ENCODE results near the gene RPSA.

DNA sequence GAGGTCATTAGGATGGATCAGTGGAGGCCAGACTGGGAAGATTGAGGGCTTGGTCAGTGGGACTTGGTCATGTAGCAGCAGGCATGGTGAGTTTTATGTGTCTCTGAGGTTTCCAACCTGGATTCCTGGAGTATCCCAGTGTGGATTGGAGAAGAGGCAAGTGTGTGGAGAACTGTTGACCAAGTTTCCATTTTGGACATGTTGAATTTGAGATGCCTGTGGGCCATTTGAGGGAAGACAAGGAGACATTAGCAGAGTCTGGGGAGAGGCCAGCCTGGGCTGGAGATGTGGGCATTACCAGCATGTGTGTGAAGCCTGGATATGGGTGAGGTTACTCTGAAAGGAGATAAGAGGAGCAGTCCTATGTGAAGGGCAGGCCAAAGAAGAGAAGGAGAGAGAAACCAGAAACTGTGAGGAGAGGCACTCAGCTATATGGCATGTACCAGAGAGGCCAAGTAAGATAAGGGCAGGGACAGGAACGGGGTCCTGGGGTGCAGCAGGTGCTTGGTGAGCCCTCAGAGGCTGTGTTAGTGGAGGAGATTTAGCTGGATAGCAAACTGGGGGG is 19.0 kb upstream of the RPSA start:
- TF ChIP-seq POLR2A (IDR thresholded peaks at IDR 0.05; ENCODE audit: low read length): no peak
- TF ChIP-seq, protein P1, sequence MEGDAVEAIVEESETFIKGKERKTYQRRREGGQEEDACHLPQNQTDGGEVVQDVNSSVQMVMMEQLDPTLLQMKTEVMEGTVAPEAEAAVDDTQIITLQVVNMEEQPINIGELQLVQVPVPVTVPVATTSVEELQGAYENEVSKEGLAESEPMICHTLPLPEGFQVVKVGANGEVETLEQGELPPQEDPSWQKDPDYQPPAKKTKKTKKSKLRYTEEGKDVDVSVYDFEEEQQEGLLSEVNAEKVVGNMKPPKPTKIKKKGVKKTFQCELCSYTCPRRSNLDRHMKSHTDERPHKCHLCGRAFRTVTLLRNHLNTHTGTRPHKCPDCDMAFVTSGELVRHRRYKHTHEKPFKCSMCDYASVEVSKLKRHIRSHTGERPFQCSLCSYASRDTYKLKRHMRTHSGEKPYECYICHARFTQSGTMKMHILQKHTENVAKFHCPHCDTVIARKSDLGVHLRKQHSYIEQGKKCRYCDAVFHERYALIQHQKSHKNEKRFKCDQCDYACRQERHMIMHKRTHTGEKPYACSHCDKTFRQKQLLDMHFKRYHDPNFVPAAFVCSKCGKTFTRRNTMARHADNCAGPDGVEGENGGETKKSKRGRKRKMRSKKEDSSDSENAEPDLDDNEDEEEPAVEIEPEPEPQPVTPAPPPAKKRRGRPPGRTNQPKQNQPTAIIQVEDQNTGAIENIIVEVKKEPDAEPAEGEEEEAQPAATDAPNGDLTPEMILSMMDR (IDR thresholded peaks at IDR 0.05): no peak
- TF ChIP-seq, protein P2, sequence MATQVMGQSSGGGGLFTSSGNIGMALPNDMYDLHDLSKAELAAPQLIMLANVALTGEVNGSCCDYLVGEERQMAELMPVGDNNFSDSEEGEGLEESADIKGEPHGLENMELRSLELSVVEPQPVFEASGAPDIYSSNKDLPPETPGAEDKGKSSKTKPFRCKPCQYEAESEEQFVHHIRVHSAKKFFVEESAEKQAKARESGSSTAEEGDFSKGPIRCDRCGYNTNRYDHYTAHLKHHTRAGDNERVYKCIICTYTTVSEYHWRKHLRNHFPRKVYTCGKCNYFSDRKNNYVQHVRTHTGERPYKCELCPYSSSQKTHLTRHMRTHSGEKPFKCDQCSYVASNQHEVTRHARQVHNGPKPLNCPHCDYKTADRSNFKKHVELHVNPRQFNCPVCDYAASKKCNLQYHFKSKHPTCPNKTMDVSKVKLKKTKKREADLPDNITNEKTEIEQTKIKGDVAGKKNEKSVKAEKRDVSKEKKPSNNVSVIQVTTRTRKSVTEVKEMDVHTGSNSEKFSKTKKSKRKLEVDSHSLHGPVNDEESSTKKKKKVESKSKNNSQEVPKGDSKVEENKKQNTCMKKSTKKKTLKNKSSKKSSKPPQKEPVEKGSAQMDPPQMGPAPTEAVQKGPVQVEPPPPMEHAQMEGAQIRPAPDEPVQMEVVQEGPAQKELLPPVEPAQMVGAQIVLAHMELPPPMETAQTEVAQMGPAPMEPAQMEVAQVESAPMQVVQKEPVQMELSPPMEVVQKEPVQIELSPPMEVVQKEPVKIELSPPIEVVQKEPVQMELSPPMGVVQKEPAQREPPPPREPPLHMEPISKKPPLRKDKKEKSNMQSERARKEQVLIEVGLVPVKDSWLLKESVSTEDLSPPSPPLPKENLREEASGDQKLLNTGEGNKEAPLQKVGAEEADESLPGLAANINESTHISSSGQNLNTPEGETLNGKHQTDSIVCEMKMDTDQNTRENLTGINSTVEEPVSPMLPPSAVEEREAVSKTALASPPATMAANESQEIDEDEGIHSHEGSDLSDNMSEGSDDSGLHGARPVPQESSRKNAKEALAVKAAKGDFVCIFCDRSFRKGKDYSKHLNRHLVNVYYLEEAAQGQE (IDR thresholded peaks at IDR 0.05): no peak
- TF ChIP-seq MAZ (IDR thresholded peaks at IDR 0.05; ENCODE audit: borderline replicate concordance, low read depth, low read length): no peak
- TF ChIP-seq NFE2L2 (conservative IDR thresholded peaks at IDR 0.05; ENCODE audit: low read length): no peak
